Motor neuron (in vitro differentiated cells): ENCODE data around the gene KMT2A. TPM values are rescaled to one million over a fixed set of nuclear protein-coding genes. Genes with fewer than 3 reads are reported as not detected.
"Not testable (repeated sequence)": the region's sequence is repeated elsewhere in the genome, so short reads cannot be mapped to it uniquely, and the experiment has no call there.

ENCODE experiments used
- ATAC-seq, 8 experiments: fragments of 200-7000 bp; cut with Tn5 transposase; replicated peaks in 6 of 8; 2 replicates each; pipeline ENCODE4 v1.8.0; 2021; ENCODE audit warnings: mild to moderate bottlenecking in 8 of 8, moderate library complexity in 8 of 8
- H3K27ac ChIP-seq, 2 donors: fragments of 250-450 bp; sonication (Bioruptor Pico); 2 replicates each; pipeline ENCODE4 v1.9.0; 2021; ENCODE audit warnings: antibody characterized with exemption in 2 of 2, mild to moderate bottlenecking in 2 of 2, moderate library complexity in 1 of 2
- H3K4me1 ChIP-seq, 2 donors: fragments of 250-450 bp; sonication (Bioruptor Pico); replicated peaks in 1 of 2; 2 replicates each; pipeline ENCODE4 v1.6.1; 2021; ENCODE audit warnings: antibody characterized with exemption in 2 of 2, mild to moderate bottlenecking in 2 of 2, moderate library complexity in 1 of 2
- H3K4me3 ChIP-seq, 5 donors: fragments of 250-450 bp; sonication (Bioruptor Pico); 2 replicates each; pipeline ENCODE4 v1.9.0; 2021; ENCODE audit warnings: antibody characterized with exemption in 5 of 5, mild to moderate bottlenecking in 5 of 5, moderate library complexity in 4 of 5
- WGBS, 10 experiments: fragments of 450-650 bp; shearing (Covaris generic); methylation state at CpG; one replicate each; pipeline ENCODE4 v1.0.0; 2022; 5-methylcytosine and 5-hydroxymethylcytosine counted together
- in situ Hi-C, 9 experiments: fragments of 400-800 bp; cut with MboI; loops; one replicate each; pipeline ENCODE4 v1.15.0; 2021; ENCODE audit warnings: low sequenced_read_pairs in 9 of 9, low pct_unique_long_range_greater_than_20kb in 2 of 9; ENCODE audit not compliant: unreplicated experiment in 9 of 9
- total RNA-seq, 8 experiments: library from RNA; unstranded; fragments of 300-600 nt; gene quantifications; 2 replicates each; pipeline versions ENCODE4 v1.2.3 to v1.2.4, GENCODE V29; 2022

The KMT2A gene
- total RNA-seq, 8 experiments from 2014 or later, result 23.2 to 70.5 (median 47.6) TPM

DNA sequence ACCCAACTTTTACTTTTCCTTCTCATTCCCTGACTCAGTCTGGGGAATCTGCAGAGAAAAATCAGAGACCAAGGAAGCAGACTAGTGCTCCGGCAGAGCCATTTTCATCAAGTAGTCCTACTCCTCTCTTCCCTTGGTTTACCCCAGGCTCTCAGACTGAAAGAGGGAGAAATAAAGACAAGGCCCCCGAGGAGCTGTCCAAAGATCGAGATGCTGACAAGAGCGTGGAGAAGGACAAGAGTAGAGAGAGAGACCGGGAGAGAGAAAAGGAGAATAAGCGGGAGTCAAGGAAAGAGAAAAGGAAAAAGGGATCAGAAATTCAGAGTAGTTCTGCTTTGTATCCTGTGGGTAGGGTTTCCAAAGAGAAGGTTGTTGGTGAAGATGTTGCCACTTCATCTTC is 37.2 kb downstream of the KMT2A start:
- no peak overlapping the region for H3K27ac ChIP-seq
- WGBS, 10 experiments, result 91 to 100% (median 98%) methylated on average over 1 to 6 of the region's 6 CpGs; no CpG with 5 or more reads in 1 of the 10 experiments
- no peak for ATAC-seq

GRCh38 chr11:118476676-118477075 is 40.4 kb downstream of the KMT2A start:
- H3K4me1 ChIP-seq, result no peaks in the 10 kb centered on the region
- no peak overlapping the region for H3K27ac ChIP-seq
- ATAC-seq, result no peak
- in situ Hi-C loops, result loop anchor here in 5 of 9 experiments (25.0 kb wide), 1 partner anchor 89 kb away; no protein-coding TSS in a partner anchor
- WGBS, 10 experiments, result 44 to 100% (median 82%) methylated on average over 1 to 7 of the region's 7 CpGs
- no peak overlapping the region for H3K4me3 ChIP-seq

More for the DNA sequence above, 37.2 kb downstream of the KMT2A start:
- no peaks in the 10 kb centered on the region for H3K4me1 ChIP-seq
- in situ Hi-C loops, result no loop called here
- no peak overlapping the region for H3K4me3 ChIP-seq

GRCh38 chr11:118481238-118481637 is 44.9 kb downstream of the KMT2A start:
- WGBS, 10 experiments, result 89 to 100% (median 100%) methylated on average over 1 of the region's 1 CpG; no CpG with 5 or more reads in 3 of the 10 experiments
- ATAC-seq, H3K4me3 ChIP-seq, H3K27ac ChIP-seq, H3K4me1 ChIP-seq: not testable (repeated sequence)
- in situ Hi-C loops, result loop anchor here in 5 of 9 experiments (25.0 kb wide), 1 partner anchor 94 kb away; no protein-coding TSS in a partner anchor

DNA sequence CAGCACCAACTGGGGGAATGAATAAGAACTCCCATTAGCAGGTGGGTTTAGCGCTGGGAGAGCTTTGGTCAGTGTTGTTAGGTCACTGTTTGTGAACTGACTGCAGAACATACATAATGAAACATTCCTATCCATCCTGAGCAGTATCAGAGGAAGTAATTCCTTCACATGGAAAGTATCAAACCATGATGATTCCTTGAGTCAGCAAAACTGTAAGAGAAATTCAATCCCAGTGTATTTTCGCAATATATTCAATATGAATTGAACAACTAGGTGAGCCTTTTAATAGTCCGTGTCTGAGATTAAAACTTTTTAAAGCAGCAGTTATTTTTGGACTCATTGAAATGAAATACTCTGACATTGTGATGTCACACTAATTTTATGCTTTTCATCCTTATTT is 48.1 kb downstream of the KMT2A start:
- WGBS, 10 experiments, result 84 to 100% (median 100%) methylated on average over 1 to 3 of the region's 3 CpGs; no CpG with 5 or more reads in 2 of the 10 experiments
- H3K4me1 ChIP-seq, result no peaks in the 10 kb centered on the region
- H3K4me3 ChIP-seq, result no peak overlapping the region
- no peak overlapping the region for H3K27ac ChIP-seq
- ATAC-seq, result no peak
- in situ Hi-C loops, result loop anchor here in 5 of 9 experiments (25.0 kb wide), 1 partner anchor 97 kb away; no protein-coding TSS in a partner anchor

DNA sequence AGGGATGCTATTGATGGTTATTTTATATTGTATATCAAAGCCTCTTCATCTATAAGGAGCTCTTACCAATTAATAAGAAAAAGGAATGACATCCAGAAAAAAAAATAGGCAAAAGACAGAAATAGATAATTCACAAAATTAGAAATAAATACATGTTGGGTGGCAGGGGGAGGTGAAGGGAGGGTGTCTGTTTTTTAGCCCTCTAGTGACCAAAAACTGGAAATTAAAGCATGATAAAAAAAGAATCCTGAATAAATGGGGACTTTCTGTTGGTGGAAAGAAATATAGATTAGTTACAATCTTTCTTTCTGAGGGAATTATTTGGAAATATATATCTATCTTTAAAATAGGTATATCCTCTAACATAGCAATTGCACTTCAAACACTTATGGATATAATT is 49.0 kb downstream of the KMT2A start:
- in situ Hi-C loops, result loop anchor here in 5 of 9 experiments (25.0 kb wide), 1 partner anchor 98 kb away; no protein-coding TSS in a partner anchor

GRCh38 chr11:118488480-118489109 is 52.3 kb downstream of the KMT2A start:
- H3K4me1 ChIP-seq, result no peaks in the 10 kb centered on the region
- no peak overlapping the region for H3K4me3 ChIP-seq
- ATAC-seq, result peak in 6 of 8 experiments; percentile 26 to 77 (median 48)
- in situ Hi-C loops, result loop anchor here in 5 of 9 experiments (25.0 kb wide), 1 partner anchor 101 kb away; no protein-coding TSS in a partner anchor
- WGBS, 10 experiments, result 0 to 80% (median 15%) methylated on average over 1 to 7 of the region's 7 CpGs
- no peak overlapping the region for H3K27ac ChIP-seq

More for the DNA sequence above, 49.0 kb downstream of the KMT2A start:
- Histone ChIP-seq H3K4me3 (no peak overlapping the region), H3K27ac (no peak overlapping the region), H3K4me1 (no peaks in the 10 kb centered on the region)
- no peak for ATAC-seq

GRCh38 chr11:118491041-118491440 is 54.7 kb downstream of the KMT2A start:
- ATAC-seq, result no peak
- H3K4me3 ChIP-seq, result no peak overlapping the region
- no peak overlapping the region for H3K27ac ChIP-seq
- H3K4me1 ChIP-seq, result no peaks in the 10 kb centered on the region
- 73 to 100% (median 86%) methylated on average over 2 to 4 of the region's 4 CpGs; no CpG with 5 or more reads in 2 of the 10 experiments for WGBS, 10 experiments
- in situ Hi-C loops, result loop anchor here in 8 of 9 experiments (10.0 to 25.0 kb wide), 4 partner anchors 86 to 116 kb away; partner anchors contain the start of gene ATP5MG (in 1 of the 8)

DNA sequence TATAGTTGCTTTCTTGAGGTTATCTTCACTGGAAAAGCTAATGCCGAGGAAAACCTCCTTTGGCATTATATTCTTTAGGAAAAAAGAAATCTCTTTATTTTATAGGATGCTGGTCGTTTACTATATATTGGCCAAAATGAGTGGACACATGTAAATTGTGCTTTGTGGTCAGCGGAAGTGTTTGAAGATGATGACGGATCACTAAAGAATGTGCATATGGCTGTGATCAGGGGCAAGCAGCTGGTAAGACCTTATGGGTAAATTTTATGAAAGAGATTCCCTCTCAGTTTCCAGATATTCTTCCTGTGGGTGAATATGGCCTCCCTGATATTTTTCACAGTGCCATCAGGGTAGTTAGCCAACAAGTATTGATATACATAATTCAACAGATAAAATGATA is 61.5 kb downstream of the KMT2A start:
- peak in 2 of 8 experiments; percentile 54 to 62 for ATAC-seq
- 7 to 100% (median 91%) methylated on average over 1 to 4 of the region's 4 CpGs; no CpG with 5 or more reads in 1 of the 10 experiments for WGBS, 10 experiments
- H3K4me3 ChIP-seq, result no peak overlapping the region
- in situ Hi-C loops, result loop anchor here in 8 of 9 experiments (10.0 to 25.0 kb wide), 4 partner anchors 93 to 123 kb away; partner anchors contain the start of gene ATP5MG (in 1 of the 8)
- no peak overlapping the region for H3K27ac ChIP-seq
- no peaks in the 10 kb centered on the region for H3K4me1 ChIP-seq

DNA sequence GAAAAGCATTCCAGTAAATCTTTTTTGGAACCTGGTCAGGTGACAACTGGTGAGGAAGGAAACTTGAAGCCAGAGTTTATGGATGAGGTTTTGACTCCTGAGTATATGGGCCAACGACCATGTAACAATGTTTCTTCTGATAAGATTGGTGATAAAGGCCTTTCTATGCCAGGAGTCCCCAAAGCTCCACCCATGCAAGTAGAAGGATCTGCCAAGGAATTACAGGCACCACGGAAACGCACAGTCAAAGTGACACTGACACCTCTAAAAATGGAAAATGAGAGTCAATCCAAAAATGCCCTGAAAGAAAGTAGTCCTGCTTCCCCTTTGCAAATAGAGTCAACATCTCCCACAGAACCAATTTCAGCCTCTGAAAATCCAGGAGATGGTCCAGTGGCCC is 66.9 kb downstream of the KMT2A start:
- 52 to 100% (median 100%) methylated on average over 1 to 3 of the region's 3 CpGs; no CpG with 5 or more reads in 4 of the 10 experiments for WGBS, 10 experiments
- no peak overlapping the region for H3K27ac ChIP-seq
- in situ Hi-C loops, result no loop called here
- no peak overlapping the region for H3K4me3 ChIP-seq
- no peak for ATAC-seq
- H3K4me1 ChIP-seq, result no peaks in the 10 kb centered on the region

DNA sequence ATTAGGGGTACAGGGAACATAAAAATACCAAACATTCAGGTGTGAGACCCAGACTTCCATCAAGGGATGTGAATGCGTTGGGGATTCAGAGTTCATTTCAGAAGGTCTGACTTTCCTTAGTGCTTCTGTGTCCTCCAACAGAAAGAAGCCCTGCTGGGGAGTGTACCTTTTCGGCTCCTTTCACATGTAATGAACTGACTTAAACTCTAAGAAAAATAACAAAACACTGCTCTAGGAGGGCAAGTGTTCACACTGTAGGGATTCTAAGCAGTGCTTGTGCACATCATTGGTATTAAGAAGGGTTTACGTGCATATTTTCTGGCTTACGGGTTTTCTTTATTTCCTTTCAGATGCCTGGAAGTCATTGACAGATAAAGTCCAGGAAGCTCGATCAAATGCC is 75.3 kb downstream of the KMT2A start:
- in situ Hi-C loops, result no loop called here
- Histone ChIP-seq H3K4me1 (no peaks in the 10 kb centered on the region), H3K4me3 (no peak overlapping the region), H3K27ac (no peak overlapping the region)
- ATAC-seq, result no peak
- WGBS, 10 experiments, result 60 to 100% (median 83%) methylated on average over 1 to 5 of the region's 5 CpGs; no CpG with 5 or more reads in 1 of the 10 experiments

DNA sequence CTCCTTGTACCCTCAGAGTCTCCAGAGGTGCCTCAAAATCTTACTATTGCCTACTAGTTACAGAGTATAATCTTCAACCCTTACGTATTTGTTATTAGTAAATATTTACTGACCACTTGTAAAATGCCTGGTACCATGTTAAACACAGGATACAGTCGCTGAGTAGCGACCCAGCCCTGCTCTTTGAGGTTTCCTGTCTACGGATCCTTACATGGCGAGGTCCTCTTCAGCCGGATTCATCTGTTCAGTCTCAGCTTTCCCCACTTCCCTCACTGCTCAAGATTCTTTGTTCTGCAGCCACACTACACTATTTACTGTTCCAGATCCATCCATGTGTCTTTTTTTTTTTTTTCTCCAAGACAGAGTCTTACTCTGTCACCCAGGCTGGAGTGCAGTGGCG is 77.8 kb downstream of the KMT2A start:
- 80 to 100% (median 94%) methylated on average over 1 to 7 of the region's 7 CpGs; no CpG with 5 or more reads in 1 of the 10 experiments for WGBS, 10 experiments
- in situ Hi-C loops, result no loop called here
- Histone ChIP-seq H3K4me1 (no peaks in the 10 kb centered on the region), H3K27ac (no peak overlapping the region), H3K4me3 (no peak overlapping the region)
- ATAC-seq, result no peak

GRCh38 chr11:118519549-118519948 is 83.3 kb downstream of the KMT2A start:
- WGBS, 10 experiments, result 80 to 100% (median 91%) methylated on average over 1 to 5 of the region's 6 CpGs
- Histone ChIP-seq H3K27ac (no peak overlapping the region), H3K4me3 (no peak overlapping the region), H3K4me1 (no peaks in the 10 kb centered on the region)
- ATAC-seq, result no peak
- in situ Hi-C loops, result no loop called here

GRCh38 chr11:118521892-118522311 is 85.6 kb downstream of the KMT2A start:
- Histone ChIP-seq H3K27ac (no peak overlapping the region), H3K4me1 (no peaks in the 10 kb centered on the region), H3K4me3 (no peak overlapping the region)
- peak in 2 of 8 experiments; percentile 9 to 26 for ATAC-seq
- in situ Hi-C loops, result no loop called here
- WGBS, 10 experiments, result 77 to 100% (median 91%) methylated on average over 1 to 10 of the region's 13 CpGs; no CpG with 5 or more reads in 1 of the 10 experiments
